NCI-H748 treated with DMSO at 0.1 percent for 48 hours (cell line): ENCODE results near the gene ALKBH5.

Experiments
- DNase-seq: peaks from one replicate; lab custom pipeline; 2025; lab: John Stamatoyannopoulos, UW

ALKBH5 gene

DNA sequence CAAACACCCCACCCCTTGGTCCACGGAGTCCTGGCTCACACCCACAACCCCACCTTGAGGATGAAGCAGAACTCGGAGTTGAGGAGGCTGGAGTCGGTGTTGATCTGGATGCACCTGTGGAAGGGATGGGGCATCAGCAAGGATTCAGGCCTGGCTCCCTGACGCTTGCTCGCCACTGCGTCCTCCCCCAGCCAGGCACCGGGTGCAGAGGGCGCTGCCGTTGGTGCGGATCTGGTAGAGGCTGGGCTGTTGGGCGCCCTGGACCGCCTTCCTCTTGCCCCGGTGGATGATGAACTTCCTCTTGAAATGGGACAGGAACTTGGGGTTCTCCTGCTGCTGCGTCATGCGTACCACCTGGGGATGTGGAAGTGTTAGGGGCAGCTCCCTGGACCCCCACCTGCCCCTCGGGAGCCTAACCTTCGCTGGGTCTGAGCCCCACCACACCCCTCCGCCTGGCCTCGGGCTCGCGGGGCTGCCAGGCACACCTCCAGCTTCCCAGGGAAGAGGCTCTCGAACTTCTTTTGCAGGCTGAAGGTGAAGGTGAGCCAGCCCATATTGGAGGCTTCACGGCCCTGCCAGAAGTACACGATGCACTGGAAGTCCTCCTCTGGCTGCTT, 62.6 kb downstream of the ALKBH5 start:
- DNase-seq = no peak

DNA sequence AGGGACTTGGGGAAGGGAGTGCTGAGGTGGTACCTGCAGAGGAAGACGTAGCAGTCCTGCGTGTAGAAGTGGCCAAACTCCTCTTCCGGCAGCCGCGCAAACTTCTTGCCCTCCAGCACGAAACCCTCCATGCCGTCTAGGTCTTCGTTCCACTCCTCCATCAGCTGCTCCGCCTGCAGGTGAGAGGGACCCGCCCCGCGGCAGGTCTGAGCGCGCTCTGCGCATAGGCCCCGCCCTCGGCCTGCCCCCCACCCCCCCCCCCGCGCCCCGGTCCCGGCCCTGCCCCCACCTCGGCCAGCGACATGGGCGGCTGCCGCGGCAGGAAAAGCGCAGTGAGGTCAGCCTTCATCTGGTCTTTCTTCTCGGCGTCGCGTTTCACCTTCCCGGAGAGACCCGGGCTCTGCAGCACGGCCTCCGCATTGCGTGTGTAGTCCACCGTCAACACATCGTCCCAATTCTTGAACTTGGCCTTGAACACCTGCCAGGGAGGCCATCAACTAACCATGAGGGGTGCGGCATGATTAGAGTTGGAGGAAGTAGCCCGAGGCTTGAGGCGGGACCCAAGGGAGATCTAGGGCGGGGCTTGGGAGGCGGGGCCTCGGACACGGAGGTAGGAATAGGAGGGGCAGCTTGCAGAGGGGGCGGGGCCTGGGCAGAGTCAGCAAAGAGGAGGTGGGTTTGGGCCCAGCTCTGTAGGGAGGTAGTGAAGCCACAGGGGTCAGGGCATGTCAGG, 63.4 kb downstream of the ALKBH5 start:
- peak; percentile 89 for DNase-seq

DNA sequence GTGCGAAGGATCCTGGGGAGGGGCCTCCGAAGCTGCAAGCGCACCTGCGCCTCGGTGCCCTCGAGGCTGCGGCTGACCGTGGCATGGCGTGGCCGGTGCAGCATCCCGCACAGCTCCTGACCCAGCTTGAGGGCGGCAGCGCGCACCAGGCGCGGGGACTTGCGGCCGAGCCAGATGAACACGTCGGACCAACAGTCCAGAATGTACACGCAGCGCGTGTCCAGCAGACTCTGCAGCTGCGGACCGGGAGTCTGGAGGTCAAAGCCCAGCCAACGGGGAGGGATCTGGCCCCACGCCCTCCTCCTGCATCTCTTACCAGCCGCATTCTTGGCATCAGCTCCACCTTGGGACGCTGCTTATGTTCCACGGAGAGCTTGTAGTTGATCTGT, 64.0 kb downstream of the ALKBH5 start:
- no peak for DNase-seq

DNA sequence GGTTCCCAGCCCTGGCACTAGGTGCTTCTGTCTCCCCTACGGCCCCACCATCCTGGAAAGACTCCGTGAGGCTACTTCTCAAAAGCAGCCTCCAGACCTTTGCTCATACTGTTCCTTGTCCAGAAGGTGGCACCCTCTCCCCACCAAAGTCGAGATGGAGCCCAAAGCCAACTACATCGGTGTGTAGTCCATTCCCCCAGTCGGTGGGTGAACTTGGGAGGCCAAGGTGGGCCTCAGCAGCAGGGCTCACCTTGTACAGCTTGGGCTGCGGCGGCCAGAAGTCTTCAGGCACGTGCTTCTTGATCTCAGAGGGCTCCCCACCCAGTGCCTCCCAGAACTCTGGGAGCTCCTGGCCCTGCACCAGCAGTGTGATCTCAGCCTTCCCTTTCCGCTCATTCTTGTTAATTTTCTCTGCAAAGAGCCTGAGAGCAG, 64.7 kb downstream of the ALKBH5 start:
- peak; percentile 72 for DNase-seq

DNA sequence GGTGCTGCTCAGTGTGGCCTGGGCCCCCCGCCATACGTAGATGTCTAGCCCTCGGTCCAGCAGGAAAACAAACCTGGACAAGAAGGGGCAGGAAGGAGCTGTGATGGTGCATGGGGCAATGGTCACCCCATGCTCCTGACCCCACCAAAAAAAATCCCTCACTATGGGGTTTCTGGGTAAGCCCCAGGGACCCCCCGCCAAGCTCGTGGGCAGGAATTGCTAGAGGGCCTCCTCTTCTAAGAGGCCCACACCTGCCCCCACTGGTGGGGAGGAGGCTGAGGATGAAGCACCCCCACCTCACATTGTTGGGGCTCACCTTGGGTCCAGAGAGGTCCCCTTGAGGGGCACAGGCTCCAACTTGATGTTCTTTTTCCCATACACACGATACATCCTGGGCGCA, 65.2 kb downstream of the ALKBH5 start:
- DNase-seq = no peak

DNA sequence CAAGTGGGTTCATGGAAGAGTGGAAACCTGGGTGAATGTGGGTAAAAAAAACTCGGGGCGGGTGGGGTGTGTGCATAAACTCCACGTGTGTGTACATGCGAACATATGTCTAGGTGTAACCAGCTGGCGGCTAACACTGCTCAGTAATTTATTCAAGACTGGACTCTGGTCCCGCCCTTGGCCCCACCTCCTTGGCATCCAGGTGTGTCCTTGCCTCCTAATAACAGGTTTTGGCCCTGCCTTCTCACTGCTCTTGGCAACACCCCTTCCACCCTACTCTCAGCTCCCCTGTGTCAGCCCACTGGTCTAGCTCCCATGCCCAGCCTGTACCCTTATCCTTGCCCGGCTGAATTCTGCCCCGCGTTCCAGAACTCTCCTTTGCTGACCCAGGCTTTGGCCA, 66.6 kb downstream of the ALKBH5 start:
- no peak for DNase-seq

DNA sequence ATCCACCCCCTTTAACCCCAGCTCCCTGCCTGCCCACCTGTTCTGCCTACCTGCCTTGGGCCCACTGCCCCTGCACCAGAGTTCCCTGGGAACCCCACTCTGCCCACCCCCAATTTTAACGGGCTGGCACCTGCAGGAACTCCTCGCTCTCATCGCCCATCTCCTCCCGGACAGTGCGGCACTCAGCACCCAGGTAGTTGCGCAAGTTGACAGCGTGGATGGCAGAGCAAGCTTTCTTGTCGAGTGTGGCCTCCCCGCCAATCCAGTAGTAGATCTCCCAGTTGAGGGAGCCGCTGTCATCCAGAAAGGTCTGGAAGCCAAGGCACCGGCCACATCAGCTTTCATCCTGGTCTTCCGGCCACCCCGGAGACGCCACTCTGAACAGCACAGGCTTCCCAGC, 67.1 kb downstream of the ALKBH5 start:
- no peak for DNase-seq

DNA sequence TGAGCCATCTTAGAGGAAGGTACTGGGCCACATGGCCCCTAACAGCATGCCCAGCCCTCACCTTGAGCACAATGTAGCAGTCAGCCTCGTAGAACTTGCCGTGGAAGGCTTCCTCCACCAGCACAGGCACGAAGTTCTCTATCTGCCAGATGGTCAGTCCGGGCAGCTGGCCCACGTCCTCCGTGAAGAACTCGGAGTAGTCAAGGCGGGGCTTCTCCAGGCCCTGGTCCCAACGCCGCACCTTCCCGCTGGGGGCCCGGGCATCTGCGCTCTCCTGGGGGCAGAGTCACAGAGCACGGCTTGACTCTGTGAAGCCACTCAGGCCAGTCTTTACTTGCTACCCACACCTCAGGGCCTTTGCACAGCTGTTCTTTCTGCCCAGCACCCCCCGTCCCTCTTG, 67.6 kb downstream of the ALKBH5 start:
- no peak for DNase-seq

DNA sequence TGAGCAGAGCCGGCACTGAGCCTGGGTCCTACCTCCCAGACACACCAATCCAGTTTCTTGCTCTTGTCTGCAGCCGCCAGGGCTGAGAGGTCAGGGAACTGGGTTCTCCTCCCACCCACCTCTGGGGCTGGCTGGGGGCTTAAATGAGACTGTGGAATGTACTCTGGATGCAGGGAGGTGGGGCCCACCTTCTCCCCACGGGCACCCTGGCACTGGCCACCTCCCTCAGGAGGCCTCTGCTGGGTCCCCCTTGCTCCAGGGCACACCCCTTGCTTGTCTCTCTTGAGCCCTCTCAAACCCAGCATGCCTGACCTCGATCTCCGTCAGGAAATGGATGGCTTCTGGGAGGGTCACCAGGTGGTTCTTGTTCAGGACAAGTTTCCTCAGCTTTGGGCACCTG, 68.5 kb downstream of the ALKBH5 start:
- no peak for DNase-seq

DNA sequence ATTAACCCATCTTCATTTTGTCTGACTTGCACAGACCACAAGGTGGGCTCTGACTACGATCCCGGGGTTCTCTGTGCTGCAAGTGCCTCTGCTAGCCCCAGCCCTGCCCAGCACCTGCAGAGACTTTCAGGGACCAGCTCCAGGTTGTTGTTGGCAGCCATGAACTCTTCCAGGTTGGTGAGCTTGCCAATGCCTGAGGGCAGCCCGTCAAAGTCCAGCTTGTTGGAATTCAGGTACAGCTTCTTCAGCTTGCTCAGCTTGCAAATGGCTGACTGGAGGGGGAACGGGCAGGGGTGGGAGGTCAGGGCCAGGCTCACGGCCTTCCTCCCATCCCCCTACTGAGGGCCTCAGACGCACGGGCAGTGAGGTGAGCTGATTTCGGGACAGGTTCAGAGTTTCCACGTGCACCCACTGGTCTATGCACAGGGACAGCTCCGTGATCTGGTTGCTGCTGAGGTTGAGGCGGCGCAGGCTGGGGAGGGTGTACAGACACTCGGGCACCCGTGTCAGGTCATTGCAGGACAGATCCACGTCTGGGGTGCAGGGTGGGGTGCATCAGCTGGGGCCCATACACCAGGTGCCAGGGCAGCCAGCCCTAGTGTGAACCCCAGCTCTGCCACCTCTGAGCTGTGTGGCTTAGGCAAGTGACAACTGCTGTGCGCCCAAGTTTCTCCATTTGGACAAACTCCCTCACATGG, 69.7 kb downstream of the ALKBH5 start:
- DNase-seq = no peak

DNA sequence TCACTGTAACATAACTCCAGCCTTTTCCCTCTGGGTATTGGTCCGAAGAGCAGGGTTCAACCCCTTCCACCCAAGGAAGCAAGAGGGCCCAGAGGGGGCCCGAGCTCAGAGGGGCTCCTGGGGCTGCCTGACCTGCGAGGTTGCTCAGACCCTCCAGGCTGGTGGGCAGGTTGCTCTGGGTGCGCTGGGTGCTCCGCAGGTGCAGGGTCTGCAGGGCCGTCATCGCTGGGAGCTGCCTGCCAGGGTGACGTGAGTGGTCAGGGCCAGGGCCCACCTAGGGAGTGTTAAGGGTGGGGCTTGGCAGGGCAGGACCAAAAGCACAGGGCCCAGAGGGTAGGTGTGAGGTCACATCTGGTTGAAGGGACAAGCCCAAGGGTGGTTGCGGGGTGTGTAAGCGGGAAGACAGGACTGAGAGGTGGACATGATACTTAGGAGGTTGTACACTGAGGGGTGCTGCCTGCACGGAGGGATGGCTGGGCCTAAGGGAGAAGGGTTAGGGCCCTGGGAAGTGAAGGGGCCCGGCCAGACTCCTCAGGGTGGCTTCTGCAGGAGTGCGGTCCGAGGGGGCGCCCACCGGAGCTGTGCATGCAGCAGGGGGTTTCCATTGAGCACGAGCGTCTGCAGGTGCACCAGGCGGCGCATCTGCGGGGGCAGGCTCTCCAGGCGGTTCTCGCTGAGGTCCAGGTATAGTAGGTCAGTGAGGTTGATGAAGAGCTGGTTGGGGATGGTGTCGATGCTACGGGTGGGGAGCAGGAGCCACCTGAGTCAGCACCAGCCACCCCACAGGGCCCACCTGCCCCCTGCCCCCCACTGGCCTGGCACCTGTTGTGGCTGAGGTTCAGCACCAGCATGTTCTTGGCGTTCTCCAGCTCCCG, 70.6 kb downstream of the ALKBH5 start:
- DNase-seq = no peak

DNA sequence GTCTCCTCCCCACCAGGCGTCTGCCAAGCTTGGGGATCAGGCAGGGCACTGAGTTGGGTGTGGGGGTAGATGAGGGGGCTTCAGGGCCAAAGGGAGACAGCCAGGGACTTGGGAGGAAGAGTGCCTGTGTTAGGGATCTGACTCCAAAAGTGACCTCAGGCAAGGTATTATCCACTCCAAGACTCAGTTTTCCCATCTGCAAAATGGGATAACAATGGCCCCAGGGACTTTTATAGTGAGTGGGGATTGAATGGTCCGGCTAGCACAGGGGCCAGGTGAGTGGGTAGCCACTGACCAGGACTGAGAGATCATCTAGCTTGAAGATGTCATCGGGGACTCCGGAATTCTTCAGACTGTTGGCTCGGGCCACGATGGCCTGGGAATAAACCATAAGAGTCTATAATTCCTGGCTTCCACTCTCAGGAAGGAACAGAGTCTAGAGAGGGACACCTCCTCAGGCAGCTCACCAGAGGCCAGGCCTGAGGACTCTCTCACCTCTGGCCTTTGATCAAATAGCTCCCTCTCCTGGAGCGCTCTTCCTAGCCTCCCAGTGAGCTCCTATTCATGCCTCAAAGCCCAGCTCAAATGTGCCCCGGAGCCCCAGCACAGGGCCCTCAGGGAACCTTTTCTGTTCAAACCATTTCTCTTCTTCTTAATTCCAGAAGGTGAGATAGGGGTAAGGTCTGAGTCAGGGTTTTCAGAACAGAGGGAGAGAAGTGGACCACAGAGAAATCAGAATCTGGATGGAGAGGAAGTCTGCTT, 71.4 kb downstream of the ALKBH5 start:
- DNase-seq = no peak

DNA sequence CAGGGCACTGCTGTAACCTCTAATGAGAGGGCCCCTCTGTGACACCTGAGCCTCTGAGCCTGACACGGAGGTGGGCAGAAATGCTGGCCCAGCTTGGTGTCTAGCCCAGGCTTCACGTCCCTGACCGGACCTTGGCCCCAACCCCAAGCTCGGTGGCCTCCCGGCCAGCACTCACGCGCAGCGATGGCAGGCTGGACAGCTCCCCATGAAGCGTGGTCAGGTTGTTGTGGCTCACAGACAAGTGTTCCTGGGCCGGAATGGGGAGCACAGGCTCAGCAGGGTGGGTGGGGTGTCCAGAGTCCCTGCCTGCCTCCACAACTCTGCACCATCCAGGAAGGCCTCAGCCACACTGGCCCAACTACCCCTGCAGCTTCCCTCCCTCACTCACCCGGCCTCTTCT, 72.7 kb downstream of the ALKBH5 start:
- no peak for DNase-seq

DNA sequence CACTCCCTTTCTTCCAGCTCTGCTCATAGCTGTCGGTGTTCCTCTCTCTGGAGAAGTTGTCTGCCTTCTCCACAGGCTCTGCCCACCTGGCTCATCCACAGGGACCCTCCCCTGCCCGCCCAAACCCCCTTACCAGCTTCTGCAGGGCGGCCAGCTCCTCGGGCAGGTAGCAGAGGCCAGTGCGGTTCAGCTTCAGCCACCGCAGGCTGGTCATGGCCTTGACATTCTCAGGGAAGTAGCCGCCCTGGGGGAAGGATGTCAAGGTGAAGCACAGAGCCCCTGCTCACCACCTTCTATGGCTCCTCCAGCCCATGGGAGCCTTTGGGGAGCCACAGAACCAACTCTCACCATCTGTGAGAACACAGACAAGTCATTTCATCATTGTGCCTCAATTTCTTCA, 73.1 kb downstream of the ALKBH5 start:
- no peak for DNase-seq

DNA sequence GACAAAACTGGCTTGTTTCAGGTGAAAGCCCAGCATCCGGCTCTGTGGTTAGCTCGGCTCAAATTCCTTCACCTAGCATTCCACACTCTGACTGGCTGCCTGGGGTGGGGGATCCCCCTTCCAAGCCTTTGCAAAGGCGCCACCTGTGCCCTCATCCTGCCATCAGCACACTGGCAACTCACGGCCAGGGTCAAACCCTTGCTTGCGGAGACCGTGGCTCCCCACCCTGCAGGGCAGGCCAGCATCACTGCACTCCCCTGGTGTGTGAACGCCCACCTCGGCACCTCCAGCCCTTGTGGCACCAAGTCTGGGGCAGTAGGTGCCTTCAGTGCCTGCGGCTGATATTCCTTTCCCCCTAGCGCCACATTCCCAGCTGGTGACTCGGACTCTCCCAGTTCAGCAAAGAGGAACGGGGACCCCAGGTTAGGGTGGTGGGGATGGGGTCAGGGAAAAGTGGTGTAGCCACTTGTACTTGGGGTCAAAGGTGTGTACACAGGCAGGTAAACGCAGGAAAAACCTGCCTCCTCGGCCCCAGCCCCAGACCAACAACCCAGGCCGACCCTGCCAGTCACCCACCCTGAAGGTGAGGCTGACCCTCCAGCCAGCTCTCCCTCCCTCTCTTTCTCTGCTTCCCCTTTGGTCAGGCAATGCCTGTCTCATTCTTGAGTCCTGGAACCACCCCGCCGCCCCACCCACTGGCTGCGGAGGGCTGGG, 73.8 kb downstream of the ALKBH5 start:
- DNase-seq = no peak

DNA sequence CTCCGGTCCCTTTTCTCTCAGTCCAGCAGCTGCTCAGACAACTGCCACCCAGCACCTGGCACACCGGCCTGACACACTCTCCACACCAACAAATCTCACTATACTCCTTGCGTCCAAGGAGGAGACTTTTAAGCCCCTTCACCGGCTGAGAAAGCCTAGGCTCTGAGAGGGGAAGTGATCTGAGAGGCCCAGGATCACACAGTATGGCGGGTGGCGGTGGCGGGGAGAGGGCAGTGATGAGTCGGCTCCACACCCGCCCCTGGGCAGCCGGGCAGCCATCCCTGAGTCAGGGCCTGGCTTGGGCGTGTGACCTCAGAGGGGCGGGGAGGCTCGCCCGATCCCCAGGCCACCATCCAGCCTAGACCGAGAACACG, 74.3 kb downstream of the ALKBH5 start:
- peak; percentile 21 for DNase-seq

DNA sequence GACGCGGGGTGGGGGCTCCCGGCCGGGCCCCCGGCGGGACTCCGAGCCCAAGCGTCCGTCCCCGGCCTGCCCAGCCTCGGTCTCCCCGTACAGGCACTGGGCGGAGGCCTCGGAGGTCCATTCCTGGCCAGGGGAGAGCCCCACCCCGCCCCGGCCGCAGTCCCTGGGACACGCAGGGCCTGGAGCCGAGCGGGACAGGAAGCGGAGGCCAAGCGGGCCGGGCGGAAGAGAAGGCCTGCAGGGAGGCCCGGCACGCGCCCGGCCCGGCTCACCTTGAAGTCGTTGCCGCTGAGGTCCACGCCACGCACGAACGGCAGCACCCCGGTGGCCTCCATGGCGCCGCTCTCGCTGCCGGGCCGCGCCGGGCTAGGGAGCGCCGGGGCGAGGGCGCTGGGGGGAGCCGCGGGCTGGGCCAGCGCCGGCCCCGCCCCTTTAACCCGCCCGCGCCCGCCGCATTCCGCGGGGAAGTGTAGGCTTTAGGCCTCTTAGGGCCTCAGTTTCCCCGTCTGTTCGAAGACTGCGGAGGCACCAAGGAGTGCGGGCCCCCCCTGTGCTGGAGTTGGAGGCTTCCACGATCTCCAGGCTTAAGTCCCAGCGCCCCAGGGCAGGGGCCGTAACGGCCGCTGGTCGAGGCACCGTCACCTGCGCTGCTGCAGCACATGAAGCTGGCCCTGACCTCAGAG, 74.9 kb downstream of the ALKBH5 start, which contains the start of gene FLII:
FLII (minus strand) TSS at position 383 of the 683 bp plus-strand sequence; CDS start at position 335, 48 bp downstream.
- peak; percentile 31 for DNase-seq
